HG03521 (cell line): ENCODE data around the gene DERL2.
"Not testable (repeated sequence)": the region's sequence is repeated elsewhere in the genome, so short reads cannot be mapped to it uniquely, and the experiment has no call there.

Source experiments
- ATAC-seq: cut with Tn5 transposase; IDR thresholded peaks from one replicate; pipeline ENCODE4 v1.9.1; 2021; ENCODE audit warnings: mild to moderate bottlenecking, moderate library complexity; ENCODE audit not compliant: unreplicated experiment

Gene DERL2

DNA sequence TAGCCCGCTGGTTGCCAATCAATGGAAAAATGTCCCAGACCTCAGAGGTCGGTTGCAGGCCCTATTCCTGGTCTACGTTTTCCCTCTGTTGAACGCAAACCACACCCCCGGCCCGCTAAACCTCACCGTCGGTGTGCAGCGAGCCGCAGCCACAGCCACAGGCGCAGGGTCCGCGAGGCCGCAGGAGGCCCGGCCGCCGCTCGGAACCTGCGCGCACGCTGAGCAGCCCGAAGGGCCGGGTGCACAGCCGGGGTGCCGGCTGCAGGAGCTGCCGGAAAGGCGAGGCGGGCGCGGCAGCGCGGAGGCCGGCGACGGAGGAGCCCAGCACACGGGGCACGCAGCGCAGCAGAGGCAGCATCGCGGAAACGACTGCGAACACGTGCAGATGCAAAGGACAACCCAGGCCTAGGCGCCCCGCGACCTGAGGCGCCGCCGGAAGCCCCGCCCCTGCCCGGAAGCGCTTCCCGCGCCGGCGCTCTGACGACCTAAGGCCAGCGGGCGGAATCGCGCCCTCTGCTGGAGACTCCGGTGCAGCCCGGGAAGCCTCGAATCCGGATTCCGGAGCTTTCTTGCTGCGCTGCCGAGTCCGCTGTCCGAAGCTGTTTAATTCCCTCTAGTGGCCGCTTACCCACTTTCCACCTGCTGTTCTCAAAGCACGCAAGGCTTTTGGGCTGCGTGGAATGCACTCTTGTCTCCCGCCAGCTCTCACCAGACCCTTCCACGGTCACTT, 47.1 kb downstream of the DERL2 start, which contains the start of gene C1QBP:
TSS of gene C1QBP (minus strand) at position 440 of the 730 bp plus-strand sequence. CDS start at position 358, 82 bp downstream.
- ATAC-seq, result peak; percentile 81

DNA sequence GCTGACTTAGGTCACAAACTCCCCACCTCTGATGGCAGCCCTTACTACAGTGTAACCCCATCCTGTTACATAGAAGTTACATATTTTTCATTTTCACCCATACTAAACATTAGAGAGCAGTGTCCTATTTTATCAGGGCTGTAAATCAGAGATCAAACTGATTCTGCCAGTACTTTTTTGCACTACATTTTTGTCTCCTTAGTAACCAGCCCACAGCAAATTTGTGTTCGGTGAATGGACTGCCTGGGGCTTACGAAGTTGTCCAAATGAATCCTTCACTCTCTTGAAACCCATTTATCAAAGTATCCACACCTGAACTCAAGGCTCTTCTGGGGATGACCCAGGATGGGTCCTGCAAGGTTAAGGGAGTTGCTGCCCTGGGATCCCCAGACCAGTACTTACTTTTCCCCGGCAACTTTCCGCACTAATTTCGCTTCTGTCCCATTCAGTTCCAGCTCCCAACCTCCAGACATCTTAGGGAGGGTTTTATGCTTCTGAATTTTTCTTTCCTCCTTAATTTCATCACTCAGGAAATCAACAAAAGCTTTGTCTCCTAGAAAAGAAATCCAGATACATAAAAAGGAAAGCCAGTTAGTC, 48.2 kb downstream of the DERL2 start:
- ATAC-seq, result no peak

DNA sequence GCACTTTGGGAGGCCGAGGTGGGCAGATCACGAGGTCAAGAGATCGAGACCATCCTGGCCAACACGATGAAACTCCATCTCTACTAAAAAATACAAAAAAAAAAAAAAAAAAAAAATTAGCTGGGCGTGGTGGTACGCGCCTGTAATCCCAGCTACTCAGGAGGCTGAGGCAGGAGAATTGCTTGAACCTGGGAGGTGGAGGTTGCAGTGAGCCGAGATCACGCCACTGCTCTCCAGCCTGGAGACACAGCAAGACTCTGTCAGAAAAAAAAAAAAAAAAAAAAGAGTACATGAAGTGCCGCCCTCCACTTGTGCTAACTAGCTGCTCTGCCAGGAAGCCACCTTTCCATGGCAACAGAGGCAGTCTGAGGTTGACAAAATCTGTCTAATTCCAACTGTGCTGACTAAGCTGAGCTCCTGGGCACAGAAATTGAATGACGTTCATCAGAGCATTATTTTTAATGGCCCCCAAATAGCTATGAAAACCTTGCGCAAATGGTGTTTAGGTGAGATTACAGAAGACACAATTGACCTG, 50.1 kb downstream of the DERL2 start:
- not testable (repeated sequence) for ATAC-seq

DNA sequence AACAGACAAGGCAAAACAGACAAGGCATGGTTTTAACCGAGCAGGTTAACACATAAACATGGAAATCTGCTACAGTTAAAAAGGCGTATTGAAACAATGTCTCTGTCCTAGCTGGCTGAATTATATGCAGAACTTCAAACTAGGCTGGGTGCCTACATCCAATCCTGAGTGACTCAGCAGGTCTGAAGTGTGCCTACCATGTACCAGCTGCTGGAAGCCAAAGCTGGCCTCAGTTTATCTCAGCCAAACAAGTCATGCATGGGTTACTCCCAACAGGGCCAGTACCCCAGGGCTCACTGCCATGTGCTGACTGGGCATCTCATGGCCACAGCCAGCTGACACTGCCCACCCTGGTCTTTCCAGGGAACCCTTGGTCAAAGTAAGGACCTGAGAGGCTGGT, 51.0 kb downstream of the DERL2 start:
- ATAC-seq, result no peak

DNA sequence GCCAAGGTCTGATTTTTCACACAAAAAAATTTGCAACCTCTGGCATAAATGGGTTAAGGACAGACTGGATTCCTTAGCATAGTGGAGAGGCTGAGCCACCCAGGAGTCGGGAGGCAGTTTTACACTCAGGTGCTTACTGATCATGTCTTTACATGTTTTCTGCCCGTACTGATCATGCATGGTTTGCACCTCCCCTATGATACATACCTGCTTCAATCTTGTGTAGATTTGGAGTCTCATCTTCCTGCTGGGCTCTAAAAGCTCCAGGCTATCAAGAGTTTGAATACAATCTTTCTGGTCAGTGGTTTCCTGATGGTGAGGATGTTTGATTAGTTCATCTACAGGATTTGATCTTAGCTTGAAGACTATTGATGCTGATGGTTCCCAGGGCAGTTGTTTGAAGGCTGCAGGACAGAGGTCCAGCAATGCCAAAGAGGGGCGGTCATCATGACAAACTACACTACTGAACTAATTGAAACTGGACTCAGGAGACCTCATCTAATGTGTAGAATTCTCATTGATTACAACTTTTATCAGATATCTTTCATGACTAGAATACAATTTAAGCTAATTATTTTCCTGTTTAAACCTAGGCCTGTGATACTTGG, 53.9 kb downstream of the DERL2 start:
- no peak for ATAC-seq

DNA sequence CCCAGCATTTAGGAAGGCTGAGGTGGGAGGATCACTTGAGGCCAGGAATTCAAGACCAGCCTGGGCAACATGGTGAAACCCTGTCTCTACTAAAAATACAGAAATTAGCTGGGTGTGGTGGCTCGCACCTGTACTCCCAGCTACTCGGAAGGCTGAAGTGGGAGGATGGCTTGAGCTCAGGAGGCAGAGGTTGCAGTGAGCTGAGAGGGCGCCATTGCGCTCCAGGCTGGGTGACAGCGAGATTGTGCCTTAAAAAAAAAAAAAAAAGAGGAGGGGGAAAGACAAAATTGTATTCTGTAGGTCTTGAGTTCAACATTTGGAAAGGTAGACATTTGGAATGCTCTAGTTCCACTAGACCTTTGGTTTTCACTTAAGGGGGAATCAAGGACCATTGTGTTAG, 54.7 kb downstream of the DERL2 start:
- not testable (repeated sequence) for ATAC-seq

DNA sequence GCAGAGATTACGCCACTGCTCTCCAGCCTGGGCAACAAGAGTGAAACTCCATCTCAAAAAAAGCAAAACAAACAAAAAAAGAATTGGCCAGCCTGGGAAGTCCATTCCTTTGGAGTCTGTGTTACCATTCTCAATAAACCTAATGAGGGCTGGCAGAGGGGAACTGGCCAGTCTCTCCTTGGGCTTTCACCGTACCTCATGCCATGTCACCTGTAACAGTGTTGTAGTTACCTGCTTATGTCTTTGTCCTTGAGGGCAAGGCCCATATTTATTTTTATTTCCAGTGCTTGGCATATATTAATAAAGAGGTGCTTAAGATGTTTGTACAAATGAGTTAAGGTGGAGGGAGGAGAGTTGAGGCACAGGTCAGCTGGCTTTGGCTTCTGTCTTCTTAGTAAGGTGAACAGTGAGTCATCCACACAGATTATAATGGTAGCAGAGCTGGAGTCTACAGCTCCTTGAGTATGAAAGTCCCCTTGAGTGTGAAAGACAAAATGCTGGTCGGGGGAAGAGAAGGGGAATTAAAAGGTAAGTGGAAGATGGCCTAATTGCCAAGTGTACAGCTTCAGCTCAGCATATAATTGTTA, 55.5 kb downstream of the DERL2 start:
- no peak for ATAC-seq

DNA sequence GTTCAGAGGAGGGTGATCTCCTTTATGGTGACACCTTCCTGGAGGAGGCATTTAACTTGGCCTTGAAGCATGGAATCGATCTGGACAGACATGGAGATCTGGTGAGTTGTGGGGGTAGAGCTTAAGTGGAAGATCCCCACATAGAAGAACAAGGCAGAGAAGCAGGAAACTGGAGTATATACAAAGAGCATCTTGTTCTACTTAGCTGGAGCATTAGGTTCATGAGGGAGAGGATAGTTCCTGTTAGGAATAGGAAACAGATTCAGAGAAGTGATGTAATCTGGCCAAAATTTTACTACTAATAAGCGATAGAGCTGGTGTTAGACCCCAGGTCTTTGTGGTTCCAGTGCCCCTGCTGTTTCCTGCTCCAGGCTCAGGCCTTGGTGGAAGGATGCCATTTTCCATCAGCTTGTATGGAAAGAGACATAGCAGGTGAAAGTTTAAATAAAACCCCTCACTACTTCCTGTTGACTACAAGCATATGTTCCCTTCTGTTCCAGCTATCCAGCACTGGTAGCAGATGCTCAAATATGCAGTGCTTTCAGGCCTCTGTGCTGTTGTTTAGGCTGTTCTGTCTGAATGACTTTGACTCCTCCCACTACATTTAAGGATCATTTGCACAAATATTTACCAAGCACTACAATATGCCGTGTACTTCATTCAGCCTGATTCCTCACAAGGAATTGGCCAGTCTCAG, 56.6 kb downstream of the DERL2 start:
- no peak for ATAC-seq

DNA sequence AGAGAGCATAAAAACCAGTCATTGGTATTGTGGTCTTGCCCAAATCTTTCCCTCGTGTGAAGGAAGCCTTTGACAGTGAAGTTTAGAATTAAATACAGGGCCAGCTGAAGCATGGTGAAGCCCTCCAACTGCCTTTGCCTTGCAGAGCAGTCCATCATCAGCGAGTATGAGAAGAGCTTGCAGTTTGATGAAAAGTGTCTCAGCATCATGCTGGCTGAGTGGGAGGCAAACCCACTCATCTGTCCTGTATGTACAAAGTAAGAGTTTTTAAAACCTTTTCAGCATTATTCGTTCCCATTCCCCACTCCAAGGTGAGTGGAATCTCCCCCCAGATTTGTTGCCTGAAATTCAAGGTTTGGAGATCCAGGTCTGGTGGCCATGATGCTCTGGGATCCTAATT, 60.2 kb downstream of the DERL2 start:
- ATAC-seq, result no peak

DNA sequence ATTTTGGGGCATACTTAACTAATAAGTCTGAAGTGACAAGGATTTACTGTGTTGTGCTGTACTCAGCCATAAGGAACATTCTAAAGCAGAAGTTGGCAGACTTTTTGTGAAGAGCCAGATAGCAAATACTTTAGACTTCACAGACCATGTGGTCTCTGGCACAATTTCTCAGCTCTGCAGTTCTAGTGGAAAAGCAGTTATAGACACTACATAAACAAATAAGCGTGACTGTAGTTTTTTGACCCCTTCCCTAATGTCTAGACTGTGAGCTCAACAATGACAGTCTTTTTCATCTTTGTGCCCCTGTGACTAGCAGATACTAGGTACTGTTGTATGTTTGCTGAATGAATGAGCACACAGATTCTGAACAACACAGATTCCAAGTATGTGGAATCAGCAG, 61.1 kb downstream of the DERL2 start:
- ATAC-seq, result no peak

DNA sequence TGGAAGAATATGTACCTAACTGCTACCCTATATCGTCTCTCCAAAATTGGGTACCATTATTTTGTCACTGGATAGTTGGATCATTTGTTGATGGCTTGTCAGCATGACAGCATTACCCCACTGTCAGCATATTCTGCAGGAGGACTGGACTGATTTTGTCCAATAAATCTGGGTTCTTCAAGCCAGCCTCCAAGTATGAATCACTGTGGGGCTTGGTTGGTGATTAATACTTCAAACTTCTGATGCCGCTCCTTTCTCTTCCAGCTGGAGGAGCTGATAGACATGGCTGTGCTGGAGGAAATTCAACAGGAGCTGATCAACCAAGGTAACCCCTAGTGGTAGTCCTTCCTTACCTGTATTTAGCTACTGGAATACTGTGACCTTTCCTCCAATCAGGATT, 63.5 kb downstream of the DERL2 start:
- no peak for ATAC-seq
